ENCODE results near the gene CAPNS2.

DNA sequence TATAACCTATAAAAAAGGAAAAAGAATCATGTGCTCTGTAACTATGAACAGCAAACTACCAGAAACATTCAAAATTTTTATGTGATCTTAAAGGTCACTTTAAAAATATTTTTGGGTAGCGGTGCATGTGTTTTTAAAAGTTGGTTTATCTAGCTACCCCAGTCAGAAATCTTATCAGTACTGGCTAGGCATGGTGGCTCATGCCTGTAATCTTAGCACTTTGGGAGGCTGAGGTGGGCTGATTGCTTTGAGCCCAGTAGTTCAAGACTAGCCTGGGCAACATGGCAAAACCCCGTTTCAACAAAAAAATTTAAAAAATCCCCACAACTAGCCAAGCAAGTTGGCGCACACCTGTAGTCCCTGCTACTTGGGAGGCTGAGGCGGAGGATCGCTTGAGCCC lies 3.7 kb downstream of the CAPNS2 start:
- TF ChIP-seq POLR2A (IDR thresholded peaks at IDR 0.05; ENCODE audit: low read depth, low read length) (no peak), POLR2AphosphoS5 (IDR thresholded peaks at IDR 0.05; ENCODE audit: low read depth, low read length) (no peak), TAF1 (IDR thresholded peaks at IDR 0.05; ENCODE audit: borderline replicate concordance, low read depth, low read length) (no peak)
